ENCODE data around the gene TTYH3. TPM values are rescaled to one million over a fixed set of nuclear protein-coding genes. Genes with fewer than 3 reads are reported as not detected.

TTYH3 gene
- total and polyA plus RNA-seq, 2 experiments from 2014 or later = 46.3 to 108 TPM

GRCh38 chr7:2708041-2708440 is 76.3 kb downstream of the TTYH3 start:
- WGBS (ENCODE audit: low lambda C conversion rate, missing lambda C conversion rate) = 97% methylated on average over 10 of the region's 10 CpGs
- Histone ChIP-seq H3K4me3 (no peak overlapping the region), H3K9me3 (ENCODE audit: low read depth) (no peaks in the 10 kb centered on the region), H3K27me3 (no peaks in the 10 kb centered on the region), H3K27ac (no peak overlapping the region), H3K9me2 (replicated peaks; ENCODE audit: insufficient read depth) (no peaks in the 10 kb centered on the region), H3K79me2 (no peaks in the 10 kb centered on the region), H2AFZ (no peak overlapping the region), H4K20me1 (ENCODE audit: insufficient read depth, poor library complexity, severe bottlenecking) (no peaks in the 10 kb centered on the region), H3K4me2 (no peak overlapping the region), H3K36me3 (replicated peaks; ENCODE audit: insufficient read depth, low read depth) (no peaks in the 10 kb centered on the region), H3K4me1 (ENCODE audit: insufficient read depth) (peaks cover 4% of the 10 kb centered on the region)
- TF ChIP-seq CTCF (IDR thresholded peaks at IDR 0.05; ENCODE audit: poor library complexity) (no peak), EZH2 (IDR thresholded peaks at IDR 0.05; ENCODE audit: borderline replicate concordance) (no peak), EZH2phosphoT487 (IDR thresholded peaks at IDR 0.05; ENCODE audit: low read depth, severe bottlenecking, unreplicated experiment) (no peak)
- DNase-seq (ENCODE audit: low spot score) = no peak

DNA sequence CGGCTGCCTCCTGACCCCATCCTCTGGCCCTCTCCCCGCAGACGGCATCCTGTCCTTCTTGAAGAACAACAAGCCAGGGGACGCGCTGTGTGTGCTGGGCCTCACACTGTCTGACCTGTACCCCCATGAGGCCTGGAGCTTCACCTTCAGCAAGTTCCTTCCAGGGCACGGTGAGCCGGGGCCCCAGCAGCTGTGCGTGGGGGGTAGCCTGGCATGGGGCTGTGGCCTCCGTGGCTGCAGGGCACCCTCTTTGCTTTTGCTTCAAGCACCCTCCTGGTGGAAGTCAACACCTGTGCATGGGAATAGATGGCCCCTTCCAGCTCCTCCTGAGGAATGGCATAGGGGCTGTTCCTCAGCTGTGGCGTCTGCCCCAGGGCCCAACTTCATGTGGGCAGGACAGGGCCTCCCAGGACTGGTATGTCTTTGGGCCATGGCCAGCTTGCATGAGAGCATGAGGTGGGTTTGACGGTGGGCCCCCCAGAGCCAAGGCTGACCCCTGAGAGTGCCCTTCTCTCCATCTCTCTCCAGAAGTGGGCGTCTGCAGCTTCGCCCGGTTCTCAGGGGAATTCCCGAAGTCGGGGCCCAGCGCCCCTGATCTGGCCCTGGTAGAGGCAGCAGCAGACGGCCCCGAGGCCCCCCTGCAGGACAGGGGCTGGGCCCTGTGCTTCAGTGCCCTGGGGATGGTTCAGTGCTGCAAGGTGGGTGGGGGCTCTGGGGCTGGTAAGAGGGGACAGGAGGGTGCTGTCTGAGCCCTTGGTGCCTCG is 76.9 kb downstream of the TTYH3 start:
- Histone ChIP-seq H3K27ac (no peak overlapping the region), H2AFZ (no peak overlapping the region), H3K4me3 (no peak overlapping the region), H3K4me1 (ENCODE audit: insufficient read depth) (peaks cover 4% of the 10 kb centered on the region), H4K20me1 (ENCODE audit: insufficient read depth, poor library complexity, severe bottlenecking) (no peaks in the 10 kb centered on the region), H3K9me2 (replicated peaks; ENCODE audit: insufficient read depth) (no peaks in the 10 kb centered on the region), H3K79me2 (no peaks in the 10 kb centered on the region), H3K27me3 (no peaks in the 10 kb centered on the region), H3K4me2 (no peak overlapping the region), H3K9me3 (ENCODE audit: low read depth) (no peaks in the 10 kb centered on the region), H3K36me3 (replicated peaks; ENCODE audit: insufficient read depth, low read depth) (no peaks in the 10 kb centered on the region)
- WGBS (ENCODE audit: low lambda C conversion rate, missing lambda C conversion rate) = 96% methylated on average over 20 of the region's 20 CpGs
- DNase-seq (ENCODE audit: low spot score) = no peak
- no peak for TF ChIP-seq CTCF (IDR thresholded peaks at IDR 0.05; ENCODE audit: poor library complexity)
- no peak for TF ChIP-seq EZH2 (IDR thresholded peaks at IDR 0.05; ENCODE audit: borderline replicate concordance)
- no peak for TF ChIP-seq EZH2phosphoT487 (IDR thresholded peaks at IDR 0.05; ENCODE audit: low read depth, severe bottlenecking, unreplicated experiment)

- Histone ChIP-seq H3K9me3 (ENCODE audit: low read depth) (no peaks in the 10 kb centered on the region), H3K4me3 (no peak overlapping the region), H3K36me3 (replicated peaks; ENCODE audit: insufficient read depth, low read depth) (no peaks in the 10 kb centered on the region), H3K4me1 (ENCODE audit: insufficient read depth) (peaks cover 4% of the 10 kb centered on the region), H3K4me2 (no peak overlapping the region), H3K9me2 (replicated peaks; ENCODE audit: insufficient read depth) (no peaks in the 10 kb centered on the region), H3K27me3 (no peaks in the 10 kb centered on the region), H3K27ac (no peak overlapping the region), H4K20me1 (ENCODE audit: insufficient read depth, poor library complexity, severe bottlenecking) (no peaks in the 10 kb centered on the region), H3K79me2 (no peaks in the 10 kb centered on the region), H2AFZ (no peak overlapping the region)
- WGBS (ENCODE audit: low lambda C conversion rate, missing lambda C conversion rate) = 42% methylated on average over 32 of the region's 35 CpGs
- no peak for TF ChIP-seq EZH2 (IDR thresholded peaks at IDR 0.05; ENCODE audit: borderline replicate concordance)
- TF ChIP-seq EZH2phosphoT487 (IDR thresholded peaks at IDR 0.05; ENCODE audit: low read depth, severe bottlenecking, unreplicated experiment) = no peak
- peak; percentile 85 for TF ChIP-seq CTCF (IDR thresholded peaks at IDR 0.05; ENCODE audit: poor library complexity)
- DNase-seq (ENCODE audit: low spot score) = peak; percentile 82
Observed at GRCh38 chr7:2709553-2710285, 77.9 kb downstream of the TTYH3 start.

All from hepatocyte (in vitro differentiated cells).